Activated CD8-positive, alpha-beta memory T cell treated with anti-CD3 and anti-CD28 coated beads for 24 hours (primary cell): ENCODE measurements around the gene UBE3B.
A peak's percentile ranks its signal among the peaks of the same experiment; 100 is the strongest.

Experiments used
- DNase-seq: peaks from one replicate; pipeline ENCODE4 v3.0.0-alpha.2; 2020

The UBE3B gene

GRCh38 chr12:109500406-109501185 lies 23.2 kb downstream of the UBE3B start:
- no peak for DNase-seq

DNA sequence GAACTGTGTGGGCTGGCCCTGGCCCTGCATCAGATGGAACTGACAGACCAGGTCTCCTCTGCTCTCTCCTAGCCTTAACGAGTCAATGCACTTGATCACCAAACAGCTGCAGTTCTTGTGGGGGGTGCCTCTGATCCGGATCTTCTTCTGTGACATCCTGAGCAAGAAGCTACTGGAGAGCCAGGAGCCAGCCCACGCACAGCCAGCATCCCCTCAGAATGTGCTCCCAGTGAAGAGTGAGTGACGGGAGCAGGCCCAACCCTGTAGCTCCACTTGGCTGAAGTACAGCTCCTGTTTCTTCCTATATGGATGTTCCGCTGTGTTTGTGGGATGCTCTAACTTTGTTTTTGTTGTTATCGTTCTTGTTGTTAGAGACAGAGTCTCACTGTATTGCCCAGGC lies 23.9 kb downstream of the UBE3B start:
- no peak for DNase-seq

DNA sequence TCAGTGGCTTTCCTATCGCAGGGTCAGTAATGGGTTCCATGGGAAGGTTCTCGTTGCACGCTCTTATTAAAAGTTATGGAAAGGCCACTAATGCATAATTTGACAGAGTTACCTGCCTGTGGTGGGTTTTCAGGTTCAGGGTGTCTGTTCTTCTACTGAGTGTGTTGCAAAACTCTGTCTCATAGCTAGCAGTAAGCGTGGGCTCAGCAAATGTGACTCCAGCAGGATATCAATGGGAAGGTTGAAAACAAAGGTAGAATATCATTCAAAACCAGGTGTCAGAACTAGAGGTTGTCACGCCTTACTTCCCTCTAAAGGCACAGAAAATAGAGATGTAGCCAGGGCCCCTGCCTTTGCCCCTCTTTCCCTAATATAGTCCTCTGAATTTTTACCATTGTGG lies 24.9 kb downstream of the UBE3B start:
- DNase-seq: no peak

DNA sequence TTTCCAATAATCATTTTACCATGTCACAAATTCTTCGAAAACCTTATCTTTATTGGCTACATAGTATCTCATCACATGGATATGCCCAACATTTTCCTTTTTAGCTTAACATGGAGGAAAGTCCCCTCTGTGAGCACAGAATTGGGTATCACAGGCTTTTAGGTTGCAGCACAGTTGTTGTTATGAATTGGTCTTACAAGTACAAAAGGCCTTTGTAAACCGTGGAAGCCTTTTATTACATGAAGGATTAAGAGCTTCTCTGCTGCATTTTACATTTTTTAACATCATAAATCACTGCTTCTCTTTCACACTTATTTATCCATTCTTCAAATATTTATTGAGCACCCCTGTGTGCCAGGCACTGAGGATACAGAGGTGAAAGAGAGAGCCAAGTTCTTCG lies 26.2 kb downstream of the UBE3B start:
- DNase-seq: no peak

- DNase-seq: no peak
These were observed 26.6 kb downstream of the UBE3B start for GRCh38 chr12:109504068-109504467.

- DNase-seq: no peak
These were observed 32.8 kb downstream of the UBE3B start for GRCh38 chr12:109510196-109510595.

DNA sequence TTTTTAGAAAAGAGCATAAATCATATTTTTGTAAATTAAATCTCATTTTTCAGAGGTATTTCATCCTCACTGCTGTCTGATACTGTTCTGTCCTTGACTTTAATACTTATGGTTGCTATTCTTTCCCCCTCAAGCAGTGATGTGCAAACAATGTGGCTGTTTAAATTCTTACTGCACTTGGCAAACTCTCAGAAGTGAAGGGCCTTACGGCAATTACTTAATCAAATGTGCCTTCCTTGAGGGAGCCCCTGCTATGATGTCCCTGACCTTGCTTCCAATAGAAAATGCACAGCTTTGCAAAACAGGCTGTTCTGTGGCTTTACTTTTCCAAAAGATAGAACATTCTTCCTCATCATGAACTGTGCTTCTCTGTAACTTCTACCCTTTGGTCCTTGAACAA lies 35.2 kb downstream of the UBE3B start:
- DNase-seq: no peak

GRCh38 chr12:109513051-109513450 lies 35.6 kb downstream of the UBE3B start:
- DNase-seq: no peak

GRCh38 chr12:109513977-109514376 lies 36.5 kb downstream of the UBE3B start:
- DNase-seq: no peak

DNA sequence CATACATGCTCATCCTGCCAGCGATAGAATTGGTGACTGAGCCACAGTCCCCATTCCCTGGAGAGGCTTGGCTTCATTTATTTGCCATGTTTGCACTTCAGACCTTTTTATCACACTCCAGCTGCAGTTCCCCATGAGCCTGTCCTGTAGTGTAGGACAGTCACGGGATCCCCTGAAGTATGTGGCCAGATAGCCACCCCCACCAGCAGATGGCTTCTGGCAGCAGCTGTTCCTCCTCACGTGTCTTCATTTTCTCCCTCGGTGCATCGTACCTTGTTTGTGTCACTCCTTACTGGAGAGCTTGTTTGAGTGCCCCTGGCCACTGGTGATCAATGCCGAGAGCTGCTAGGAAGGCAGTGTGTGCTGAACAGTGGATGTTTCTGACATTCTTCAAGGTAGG lies 40.2 kb downstream of the UBE3B start:
- DNase-seq: no peak

DNA sequence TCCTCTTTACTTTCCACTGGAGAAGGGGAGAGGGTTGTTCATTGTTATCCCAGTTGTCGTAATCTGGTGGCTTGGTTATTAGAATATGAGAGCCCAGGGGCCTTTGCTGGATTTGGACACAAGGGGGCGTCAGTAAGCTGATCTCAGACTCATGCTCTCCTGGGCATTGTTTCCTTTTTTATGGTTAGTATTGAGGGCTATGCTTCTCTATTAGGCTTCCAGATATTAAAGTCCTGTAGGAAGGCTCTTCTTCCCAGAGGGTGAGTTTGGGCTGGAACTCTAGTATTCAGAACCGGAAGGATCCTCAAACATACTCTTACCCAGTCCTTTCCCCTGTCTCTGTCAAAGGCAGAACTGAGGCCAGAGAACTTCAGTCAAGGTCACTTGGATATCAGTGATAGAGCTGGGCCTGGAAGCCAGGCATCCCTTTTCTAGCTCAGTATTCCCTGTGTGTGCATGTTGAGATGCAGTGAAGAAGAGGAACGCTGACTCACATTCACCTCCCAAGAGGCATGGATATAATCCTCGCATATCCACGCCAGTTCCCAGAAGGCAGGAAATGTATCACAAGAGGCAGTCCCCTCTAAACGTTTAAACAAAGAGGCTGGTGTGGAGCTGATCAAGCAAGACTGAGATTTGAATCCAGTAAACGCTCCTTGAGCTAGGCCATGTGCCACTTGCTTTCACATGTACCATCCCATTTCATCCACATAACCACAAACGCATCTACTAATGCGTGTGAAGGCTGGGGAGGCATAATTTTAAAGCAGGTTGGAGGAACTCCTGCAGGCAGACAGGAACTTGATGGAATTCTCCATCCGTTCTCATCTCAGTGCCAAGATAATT lies 41.6 kb downstream of the UBE3B start:
- peak; percentile 71 for DNase-seq

- DNase-seq: no peak
These were observed 42.4 kb downstream of the UBE3B start for GRCh38 chr12:109519787-109520186.

DNA sequence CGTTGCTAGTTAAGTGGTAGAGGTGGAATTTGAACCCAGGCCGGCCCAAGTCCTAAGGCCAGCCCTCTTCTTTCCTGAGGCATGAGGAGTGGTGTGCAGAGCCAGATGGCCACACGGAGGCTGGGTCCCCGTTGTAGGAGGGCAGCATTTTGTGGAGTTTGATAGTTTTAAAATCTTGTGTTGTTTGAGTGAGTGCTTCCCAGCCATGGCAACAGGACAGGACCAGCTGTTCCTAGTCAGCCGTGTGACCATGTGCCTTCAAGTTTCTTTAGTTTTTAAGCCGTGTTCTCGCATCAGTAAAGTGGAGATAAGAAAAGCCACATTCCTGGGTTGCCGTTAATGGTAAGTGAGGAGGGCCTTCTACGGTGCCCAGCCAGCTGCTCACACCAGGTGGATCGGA lies 44.4 kb downstream of the UBE3B start:
- DNase-seq: no peak

- no peak for DNase-seq
These were observed 45.6 kb downstream of the UBE3B start for GRCh38 chr12:109523071-109523470.

- DNase-seq: no peak
These were observed 46.1 kb downstream of the UBE3B start for GRCh38 chr12:109523504-109523903.

GRCh38 chr12:109524466-109525278 lies 47.2 kb downstream of the UBE3B start:
- no peak for DNase-seq

DNA sequence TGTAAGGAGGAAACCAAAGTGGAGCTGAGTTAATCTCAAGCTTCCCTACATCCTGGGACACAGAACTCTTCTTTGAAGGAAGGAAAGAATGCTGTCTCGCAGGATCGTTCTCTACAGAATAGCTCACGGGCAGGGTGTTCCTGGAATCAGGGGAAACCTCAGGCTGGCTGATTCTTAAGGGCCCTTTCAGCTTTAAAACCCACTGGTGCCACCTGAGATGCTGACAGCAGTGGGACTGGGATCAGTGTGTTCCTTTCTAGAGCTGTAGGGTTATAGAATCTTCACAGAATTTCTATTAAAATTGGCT lies 47.8 kb downstream of the UBE3B start:
- no peak for DNase-seq

- DNase-seq: no peak
These were observed 50.2 kb downstream of the UBE3B start for GRCh38 chr12:109527489-109528123.

DNA sequence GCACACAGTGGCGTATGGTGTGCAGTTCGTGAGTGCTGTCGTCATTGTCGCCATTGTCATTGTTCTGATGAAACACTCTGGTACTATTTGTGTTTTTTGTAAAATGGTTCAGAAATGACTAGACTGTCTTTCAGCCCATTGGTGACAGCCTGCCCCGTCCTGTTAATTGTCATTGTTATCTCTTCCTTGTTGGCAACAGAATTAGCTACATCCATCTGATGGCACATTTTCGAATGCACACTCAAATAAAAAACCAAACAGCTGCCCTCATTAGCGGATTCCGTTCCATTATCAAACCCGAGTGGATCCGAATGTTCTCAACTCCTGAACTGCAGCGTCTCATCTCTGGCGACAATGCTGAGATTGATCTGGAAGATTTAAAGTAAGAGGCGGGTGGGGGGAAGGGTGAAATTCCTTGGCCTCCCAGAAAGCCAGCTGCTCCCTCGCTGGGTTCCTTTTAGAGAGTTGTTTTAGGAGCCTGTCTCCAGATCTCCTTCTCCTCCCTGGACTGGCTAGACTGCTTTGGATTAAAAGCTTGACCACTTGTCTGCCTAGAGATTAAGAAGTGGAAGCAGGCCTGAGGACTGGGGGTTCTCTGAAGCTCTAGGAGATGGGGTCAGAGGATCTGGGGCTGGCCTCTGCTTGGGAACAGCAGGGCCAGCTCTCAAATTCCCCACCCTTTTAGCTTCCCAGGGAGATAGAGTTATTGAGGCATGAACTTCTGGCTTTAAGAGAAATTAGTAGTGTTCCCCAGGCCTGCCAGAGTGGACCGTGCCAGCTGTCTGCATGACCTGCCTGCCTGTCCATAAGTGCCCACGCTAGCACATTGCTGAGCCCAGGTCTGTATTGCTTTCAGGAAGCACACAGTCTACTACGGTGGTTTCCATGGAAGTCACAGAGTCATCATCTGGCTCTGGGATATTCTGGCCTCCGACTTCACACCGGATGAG lies 52.5 kb downstream of the UBE3B start:
- no peak for DNase-seq

DNA sequence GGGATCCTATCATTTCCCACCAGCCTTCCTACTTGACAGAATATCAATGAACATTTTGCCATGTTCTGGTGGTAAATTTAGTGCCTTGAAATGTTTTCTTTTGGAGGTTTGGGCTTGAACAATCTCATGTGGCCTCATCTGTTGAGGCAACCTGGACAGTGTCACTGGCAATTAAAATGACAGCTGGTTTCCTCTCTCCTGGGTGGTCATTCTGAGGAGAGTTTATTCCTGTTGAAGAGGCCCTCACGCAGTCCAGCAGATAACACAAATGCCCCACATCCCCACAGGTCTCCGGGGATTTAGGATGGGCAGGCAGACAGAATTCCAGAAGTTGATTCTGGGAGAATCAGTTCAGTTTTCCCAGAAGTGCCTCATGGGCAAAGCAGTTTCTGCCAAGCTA lies 54.0 kb downstream of the UBE3B start:
- no peak for DNase-seq

DNA sequence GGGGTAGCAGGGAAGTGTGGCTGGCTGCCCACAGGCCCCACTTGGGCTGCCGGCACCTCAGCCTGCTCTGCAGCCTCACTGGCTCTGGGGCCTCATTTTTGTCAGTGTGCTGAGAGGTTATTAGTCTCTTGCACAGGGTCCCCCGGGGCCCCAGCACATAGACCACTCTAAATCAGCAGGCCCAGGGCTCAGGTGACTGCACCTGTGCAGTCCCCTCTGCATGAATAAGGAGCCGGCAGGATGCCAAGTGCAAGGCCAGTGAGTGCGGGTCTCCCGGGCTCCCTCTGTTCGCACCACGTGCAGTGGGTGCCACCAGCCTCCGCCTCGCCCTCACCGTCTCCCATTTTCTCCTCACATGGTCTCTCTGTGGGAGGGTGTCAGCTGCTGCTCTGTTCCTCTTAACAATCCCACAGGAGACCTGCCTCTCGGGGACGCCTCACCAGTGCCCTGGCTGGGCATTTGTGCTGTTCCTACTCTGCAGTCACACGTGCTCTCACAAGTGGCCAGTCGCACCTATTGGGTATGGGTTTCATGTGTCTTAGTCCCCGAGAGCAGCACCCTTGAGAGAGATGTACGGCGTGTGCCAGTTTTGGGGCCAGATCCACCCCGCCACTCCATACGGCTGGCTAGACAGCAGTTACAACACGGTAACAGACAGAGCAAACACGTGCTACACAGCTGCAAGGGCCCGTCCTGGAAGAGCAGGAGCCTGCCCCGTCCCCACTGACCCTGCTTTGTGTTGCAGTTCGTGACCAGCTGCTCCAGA lies 55.5 kb downstream of the UBE3B start:
- no peak for DNase-seq

DNA sequence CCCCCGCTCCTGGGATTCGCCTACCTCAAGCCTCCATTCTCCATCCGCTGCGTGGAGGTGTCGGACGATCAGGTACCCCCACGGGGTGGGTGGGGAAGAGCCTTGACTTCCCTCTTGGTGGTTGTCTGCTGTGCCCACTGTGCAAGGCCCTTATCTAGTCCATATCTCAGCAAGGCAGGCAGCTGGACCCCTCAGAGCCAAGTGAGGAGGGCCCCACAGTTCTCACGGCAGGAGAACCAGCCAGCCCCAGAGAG lies 56.0 kb downstream of the UBE3B start:
- DNase-seq: no peak
